Measurements from ENCODE around the gene PLCH2.

The PLCH2 gene

DNA sequence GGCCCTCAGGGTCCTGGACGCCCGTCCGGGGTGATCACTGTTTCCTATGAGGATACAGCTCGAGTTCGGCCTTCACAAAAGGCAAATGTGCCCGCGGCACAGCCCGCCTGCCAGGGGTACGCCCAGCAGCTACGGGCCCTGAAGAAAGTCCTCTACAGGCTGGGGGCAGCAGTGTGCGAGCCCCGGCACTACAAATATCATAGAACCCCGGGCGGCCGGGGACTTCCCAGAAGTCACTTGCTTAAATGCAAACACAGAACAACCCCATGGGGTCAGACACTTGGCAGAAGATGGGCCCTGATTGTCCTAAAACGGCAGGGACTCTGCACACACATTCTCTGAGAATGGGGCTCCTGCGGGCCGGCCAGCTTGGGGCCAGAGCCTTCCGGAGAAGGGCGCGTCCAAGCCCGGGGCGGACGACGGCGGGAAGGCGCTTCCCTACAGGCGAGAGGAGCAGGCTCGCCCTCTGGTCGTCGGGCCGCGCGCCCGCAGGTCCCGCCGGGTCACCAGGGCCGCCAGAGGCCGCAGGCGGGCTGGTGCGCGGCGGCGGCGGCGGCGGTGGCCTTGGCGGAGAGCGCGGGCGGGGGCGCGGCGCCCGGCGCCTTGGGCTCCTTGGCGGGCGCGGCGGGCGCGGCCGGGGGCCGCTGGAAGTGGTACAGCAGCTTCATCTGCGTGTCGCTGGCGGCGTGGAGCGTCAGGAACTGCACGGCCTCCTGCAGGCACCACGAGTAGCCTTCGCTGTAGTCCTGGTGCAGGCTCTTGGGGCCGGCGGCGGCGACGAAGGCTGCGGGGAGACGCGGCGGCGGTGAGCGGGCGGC is 53.1 kb downstream of the PLCH2 start:
- no peak for DNase-seq (ENCODE audit: low read depth)

DNA sequence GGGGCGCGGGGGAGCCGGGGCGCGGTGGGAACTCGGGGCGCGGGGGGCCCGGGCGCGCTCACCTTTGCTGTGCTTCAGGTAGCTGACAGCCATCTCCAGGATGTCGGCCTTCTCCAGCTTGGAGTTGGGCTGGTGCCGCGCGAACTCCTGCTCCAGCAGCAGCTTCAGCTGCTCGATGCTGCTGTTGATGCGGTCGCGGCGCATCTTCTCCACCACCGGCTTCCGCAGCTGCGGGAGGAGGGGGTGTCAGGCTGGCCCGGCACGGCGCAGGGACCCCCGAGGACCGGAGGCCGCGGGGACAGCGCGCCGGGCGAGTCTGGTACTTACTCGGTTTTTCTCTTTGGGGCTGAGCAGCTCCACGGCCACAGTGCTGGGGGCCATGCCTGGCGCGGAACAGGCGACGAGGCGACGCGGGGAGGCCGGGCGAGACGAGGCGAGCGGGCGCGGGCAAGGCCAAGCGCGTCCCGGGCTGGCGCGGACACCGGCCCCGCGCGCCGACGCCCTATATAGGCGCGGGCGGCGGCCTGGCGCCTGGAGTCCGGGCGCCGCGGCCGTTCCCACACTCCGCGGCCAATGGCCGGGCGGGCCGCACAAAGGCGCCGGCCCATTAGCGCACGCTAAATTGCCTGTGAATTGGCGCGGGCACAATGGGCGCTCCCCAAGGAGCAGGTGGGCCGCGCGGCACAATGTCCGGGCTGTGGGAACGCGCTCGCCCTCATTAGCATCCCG is 53.9 kb downstream of the PLCH2 start, which contains the start of gene HES5:
Gene HES5 (minus strand): TSS at position 480 of the 729 bp plus-strand sequence. CDS start 99 bp downstream, at position 381.
- DNase-seq (ENCODE audit: low read depth): no peak

DNA sequence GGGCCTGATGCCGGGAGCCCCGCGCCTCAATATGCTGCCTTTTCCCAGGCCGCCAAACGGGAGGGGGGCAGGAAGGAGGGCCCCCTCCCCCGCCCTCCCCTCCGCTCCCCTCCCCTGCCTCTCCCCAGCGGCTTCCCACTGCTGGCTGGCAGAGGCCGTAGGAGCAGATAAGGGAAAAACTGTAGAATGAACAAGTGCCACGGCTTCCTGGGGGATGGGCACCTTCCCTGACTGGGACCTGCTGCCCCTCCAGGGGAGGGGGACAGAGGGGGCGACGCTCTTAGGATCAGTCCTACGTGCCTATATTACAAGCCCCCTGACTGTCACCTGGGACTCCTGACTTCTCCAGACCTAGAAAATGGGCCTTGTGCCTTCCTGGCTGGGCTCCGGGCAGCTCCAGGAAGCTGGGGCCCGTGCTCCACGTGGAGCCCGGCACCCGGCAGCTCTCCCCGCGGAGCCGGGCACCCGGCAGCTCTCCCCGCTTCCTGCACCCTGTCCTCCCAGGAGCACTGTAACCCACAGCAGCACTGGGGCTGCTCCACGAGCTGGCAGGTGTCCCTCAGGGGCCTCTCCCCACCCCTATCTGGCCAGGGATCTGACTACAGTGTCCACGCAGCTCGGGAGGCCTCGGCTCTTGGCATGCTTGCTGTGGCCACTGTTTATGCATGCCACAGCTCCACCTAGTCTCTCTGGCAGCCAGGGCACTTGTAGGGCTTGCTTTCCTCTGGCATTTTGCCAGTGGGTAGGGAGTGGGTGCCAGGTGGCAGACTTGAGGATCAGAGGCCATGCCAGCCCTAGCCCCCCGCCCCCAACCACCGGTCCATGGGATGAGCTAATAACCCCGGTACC is 54.6 kb downstream of the PLCH2 start:
- no peak for DNase-seq (ENCODE audit: low read depth)

DNA sequence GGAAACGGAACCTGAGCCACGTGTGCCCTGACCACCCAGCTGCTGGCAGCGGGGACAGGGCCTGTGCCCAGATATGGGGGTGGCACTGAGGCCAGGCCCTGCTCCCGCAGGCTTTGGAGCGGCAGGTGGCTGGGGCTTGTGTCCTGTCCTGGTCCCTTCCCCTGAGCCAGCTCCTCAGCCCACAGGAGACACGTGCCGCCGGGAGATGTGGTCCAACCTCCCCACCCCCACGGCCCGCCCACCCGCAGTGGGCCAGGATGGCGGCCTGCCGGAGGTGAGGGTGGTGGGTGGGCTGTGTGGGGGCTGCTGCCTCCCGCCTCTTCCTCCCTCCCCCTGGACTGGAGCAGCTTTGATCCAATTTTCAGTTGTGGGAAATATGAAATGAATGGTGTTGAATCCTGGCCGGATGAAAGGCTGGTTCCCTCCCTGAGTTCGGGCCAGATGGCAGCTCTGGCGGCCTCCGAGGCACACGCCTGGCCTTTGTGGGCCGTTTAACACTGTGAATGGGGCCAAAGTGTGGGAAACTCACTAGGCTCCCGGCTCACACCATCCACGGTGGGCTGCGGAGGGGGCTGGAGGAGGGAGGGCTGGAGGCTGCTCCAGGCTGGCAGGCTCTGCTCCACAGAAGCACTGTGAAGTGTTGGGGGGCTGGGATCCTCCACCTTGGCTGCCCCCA is 56.5 kb downstream of the PLCH2 start:
- DNase-seq (ENCODE audit: low read depth): no peak

DNA sequence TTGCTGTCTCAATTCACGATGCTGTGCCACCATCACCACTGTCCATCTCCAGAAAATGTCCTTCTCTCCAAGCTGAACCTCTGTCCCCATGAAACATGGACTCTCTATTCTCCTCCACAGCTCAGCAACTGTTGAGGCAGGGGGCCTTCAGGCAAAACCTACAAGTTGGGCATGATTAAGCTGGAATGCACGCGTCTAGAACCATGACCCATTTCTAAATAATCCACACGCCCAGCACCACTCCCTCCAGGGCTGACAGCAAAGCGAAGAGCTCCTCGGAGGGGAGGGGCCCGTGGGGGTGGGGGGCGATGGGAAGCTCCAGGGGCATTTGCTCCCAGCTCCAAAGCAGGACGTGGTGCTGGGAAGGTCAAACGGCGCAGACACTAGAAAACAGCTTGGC is 57.3 kb downstream of the PLCH2 start:
- DNase-seq (ENCODE audit: low read depth): no peak

DNA sequence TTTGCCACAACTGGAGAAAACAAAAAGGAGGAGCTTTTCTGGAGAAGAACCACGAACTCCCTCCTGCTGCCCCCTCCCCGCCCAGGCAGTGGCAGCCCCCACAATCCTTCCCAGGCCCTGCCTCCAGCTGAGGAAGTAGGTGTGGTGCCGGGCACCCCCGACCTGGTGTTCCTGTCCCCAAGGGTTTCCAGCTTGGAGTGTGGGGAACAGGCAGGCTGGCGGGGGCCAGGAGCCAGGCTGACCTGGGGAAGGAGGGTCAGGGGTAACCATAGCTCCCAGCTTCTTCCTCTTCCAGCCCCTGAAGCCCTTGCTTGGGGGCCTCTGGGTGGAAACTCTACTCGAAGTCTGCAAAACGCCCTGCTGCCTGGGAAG is 58.2 kb downstream of the PLCH2 start:
- DNase-seq (ENCODE audit: low read depth): no peak

DNA sequence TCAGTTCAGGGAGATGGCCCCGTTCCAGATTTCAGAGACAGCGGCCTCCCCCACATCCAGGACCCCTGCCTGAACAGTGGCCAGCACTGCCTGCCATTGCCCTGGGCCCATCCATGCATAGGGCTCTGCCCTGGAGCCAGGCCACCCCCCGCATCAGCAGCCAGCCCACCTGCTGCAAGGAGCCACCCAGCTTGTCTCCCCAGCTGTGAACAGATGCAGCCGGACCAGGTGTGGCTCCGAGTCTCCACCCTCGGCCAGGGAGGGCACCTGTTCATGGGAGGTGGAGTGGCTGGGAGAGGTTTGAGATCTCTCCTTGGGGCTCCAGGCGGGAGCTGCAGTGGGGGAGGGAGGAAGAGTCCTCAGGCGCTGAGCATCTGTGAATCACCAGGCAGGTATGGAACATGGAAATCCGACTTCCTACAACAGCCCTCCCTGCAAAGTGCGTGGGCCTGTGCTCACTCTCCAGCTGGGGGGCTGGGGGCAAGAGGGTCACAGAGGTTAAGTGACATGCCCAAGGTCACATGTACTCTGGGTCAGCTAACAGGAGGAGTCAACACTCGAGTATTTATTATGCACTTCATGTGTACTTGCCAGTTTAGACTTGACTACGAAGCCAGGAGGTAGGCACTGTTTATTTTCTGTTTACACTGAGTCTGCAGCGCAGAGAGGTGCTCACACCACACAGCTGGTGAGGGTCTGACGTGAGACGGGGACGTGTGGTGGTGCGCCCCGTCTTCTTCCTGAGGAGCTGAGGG is 58.8 kb downstream of the PLCH2 start:
- no peak for DNase-seq (ENCODE audit: low read depth)

DNA sequence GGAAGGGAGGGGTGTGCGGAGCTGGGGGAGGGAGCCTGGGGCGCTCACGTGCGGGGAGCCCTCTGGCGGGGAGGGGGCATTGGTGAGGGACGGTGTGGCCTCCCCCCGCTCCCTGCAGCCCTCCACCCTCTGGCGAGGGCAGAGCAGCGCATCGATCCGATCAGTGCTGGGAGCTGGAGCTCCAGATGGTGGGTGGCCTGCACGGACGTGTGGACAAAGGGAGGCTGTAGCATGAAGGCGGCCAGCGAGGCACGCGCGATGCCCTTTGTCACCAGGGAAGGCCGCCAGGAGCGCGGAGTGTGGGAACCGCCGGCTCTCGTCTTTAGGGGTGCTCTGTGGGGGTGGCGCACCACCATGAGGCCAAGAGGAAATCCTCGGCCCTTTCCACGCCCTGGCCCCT is 59.4 kb downstream of the PLCH2 start:
- no peak for DNase-seq (ENCODE audit: low read depth)

DNA sequence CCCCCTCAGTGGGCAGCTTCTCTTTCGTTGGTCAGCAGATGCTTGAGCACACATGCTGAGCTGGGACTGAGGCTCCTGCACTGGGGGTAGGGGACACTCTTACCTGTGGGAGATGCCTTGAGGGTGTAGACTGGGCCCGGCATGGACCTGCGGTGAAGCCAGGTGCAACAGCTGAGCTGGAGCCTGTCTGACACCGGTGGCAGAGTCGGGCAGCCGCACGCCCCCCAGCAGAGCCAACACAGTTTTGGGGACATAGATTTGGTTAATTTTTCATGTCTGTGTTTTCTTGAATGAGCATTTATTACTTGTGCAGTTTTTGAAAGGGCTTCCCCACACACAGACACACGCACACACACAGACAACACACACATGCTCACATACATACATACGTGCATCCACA is 59.9 kb downstream of the PLCH2 start:
- no peak for DNase-seq (ENCODE audit: low read depth)

DNA sequence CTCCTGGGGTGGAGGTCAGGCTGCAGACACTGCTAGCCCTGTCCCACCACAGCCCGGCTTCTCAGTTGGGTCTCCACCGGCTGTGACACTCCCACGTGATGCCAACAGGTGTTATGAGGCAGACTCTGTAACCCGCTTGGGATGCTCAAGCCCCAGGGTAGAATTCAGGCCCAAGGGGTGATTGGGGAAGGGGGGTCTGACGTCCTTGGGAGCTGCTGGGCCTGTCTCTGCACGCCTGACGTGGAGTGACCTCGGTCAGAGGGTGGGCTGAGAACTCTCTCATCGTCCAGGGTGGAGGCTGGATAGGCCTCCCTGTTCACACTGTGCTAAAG is 61.7 kb downstream of the PLCH2 start:
- no peak for DNase-seq (ENCODE audit: low read depth)

DNA sequence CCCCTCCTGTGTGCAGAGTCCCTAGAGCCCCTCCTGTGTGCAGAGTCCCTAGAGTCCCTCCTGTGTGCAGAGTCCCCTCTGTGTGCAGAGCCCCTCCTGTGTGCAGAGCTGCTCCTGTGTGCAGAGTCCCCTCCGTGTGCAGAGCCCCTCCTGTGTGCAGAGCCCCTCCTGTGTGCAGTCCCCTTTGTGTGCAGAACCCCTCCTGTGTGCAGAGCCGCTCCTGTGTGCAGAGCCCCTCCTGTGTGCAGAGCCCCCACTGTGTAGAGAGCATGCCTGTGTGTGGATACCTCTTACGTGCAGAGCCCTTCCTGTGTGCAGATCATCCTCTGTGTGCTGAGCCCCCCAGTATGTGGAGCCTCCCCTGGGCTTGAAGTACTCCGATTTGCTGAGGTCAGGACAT is 62.3 kb downstream of the PLCH2 start:
- DNase-seq (ENCODE audit: low read depth): no peak

DNA sequence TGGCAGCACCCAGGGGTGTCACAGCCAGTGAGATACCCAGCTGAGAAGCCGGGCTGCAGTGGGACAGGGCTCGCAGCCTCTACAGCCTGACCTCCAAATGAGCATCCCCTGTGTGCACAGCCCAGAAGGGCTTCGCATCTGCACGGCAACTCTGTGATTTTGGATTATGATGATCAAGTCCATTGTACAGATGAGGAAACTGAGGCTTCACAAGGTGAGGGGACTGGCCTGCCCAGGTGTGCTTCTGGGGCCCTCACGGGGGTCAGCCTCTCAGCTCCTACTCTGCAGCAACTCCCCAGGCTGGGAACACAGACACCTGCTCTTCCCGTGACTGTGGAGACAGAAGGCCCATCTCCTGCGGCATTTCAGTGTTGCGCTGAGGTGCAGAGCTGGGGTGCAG is 62.8 kb downstream of the PLCH2 start:
- DNase-seq (ENCODE audit: low read depth): no peak

DNA sequence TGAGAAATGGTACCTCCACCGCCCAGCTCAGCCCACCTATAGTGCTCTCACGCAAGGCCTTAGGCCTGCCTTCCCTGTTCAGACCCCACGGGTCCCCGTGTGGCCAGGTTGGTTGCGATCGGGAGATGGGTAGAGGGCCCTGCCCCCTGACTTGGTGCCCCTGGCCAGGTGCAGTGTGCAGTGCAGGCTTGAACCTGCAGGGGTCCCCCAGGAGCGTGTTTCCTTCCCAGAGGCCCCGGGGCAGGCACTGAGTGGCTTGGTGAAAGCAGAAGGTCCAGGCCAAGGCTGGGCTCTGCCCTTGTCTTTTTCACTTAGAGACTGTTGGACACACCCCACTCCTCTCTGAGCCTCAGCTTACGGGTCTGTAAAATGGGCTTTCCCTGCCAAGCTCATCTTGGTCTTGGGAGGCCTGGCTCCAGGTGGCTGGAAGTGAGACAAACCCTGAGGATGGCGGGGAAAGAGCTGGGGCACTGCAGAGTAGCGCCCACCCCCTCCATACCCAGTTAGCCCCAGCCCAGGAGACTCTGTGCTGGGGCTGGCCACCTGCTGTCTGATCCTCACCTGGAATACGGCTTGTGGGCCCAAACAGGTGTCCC is 63.3 kb downstream of the PLCH2 start:
- DNase-seq (ENCODE audit: low read depth): no peak

DNA sequence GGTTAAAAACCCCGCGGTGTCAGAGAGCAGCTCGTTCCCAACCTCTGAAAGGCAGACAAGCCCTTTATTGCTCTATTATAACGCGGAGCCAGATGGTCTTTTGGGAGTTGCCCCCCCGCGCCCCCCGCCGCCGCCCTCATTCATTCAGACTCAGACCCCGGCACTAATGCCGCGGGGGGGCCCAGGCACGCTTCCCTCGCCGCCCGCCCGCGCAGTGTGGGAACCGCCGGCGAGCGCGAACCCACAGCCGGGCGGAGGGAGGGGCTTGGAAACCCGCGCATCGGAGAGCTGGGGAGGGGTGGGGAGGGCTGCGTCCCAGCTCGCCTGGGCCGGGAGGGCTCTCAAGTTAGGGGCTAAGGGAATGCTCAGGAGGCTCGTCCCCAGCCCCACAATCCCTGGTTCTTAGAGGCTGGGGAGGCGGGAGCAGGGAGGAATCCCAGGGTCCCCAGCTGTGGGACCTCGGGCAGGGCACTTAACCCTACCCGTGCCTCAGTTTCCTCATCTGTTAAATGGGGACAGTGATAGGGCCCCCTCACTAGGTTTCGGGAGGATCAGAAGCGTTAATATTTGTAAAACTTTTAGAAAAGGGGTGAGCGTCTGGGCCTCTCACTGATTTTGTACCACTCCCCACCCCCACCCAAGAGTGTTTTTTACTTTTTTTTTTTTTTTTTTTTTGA is 64.9 kb downstream of the PLCH2 start:
- DNase-seq (ENCODE audit: low read depth): no peak

DNA sequence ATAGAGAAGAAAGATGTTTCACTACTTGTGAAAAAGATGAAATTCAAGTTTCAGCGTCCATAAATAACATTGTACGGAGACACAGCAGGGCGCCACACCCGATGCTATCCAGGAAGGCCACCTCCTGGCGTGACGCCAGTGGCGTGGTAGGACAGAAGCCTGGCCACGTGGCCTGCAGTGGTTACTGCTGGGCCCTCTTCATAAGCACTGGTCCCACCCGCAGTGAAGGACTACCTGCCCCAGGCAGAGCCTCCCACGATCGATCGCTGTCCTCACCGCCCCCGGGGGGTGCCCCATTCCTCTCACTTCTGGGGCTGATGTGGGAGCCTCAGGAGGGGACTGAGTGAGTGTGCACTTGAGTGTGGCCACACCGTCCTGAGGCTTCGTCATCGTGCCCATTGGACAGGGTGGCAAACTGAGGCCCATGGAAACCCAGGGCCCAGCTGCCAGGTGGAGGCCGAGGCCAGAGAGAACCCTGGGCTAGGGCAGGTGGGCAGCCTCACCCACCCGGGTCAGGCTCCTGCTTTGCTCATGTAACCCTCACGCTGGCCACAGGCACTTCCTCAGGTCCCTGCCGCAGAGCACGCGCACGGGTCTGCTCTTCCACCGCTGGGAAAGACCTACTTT is 65.6 kb downstream of the PLCH2 start:
- DNase-seq (ENCODE audit: low read depth): no peak

DNA sequence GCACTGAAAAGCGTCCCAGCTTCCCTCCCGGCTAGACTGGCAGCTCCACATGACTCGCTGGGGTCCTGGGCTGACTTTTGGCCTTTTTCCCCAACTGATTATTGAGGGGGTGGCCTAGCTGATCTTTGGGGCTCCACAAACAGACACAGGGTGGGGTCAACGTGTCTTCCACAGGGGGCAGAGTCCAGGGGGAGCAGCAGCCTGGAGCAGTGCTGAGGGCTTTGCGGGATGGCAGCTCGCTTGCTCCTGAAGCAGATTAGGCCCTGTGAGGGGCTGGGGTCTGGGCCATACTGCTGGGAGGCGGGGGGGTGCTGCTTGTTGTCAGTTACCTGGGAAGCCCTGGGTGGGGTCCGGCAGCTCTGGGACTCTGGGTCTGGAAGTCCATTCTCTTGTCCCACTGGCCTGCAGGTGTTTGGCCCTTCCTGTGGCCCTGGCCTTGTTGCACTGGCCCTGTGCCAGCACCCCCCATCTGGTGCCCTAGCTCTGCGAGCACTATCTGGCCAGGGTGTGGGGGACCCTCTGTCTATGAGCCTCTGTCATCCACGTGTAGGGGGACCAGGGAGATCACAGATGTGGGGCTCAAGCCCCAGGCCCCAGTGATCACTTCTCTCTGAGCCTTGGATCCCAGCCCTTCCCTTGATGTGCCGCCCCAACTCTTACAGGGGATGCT is 66.3 kb downstream of the PLCH2 start:
- DNase-seq (ENCODE audit: low read depth): no peak

DNA sequence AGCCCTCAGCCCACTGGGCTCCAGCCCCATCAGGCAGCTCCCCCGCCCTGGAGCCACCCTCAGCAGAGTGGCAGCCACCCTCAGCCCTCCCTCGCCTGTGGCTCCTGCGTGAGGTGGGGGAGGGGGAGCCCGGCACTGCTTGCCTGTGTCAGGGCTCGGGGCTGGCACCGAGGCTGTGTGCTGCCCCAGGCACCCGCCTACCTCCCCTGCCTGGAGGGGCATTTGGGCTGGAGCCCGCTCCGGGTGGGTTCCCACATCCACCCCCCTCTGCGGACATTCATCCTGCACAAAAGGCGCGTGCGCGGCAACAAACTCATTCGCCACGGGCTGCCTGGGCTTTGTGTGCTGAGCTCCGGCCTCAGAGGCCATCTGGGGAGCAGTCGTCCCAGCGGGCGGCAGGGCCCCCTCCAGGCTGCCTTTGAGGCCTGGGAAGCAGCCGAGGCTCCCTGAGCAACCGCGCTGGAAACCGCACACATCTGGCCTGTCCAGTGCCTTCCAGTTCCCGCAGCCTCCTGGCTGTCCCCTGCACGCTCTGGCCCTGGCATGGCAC is 67.5 kb downstream of the PLCH2 start:
- DNase-seq (ENCODE audit: low read depth): peak; percentile 43

DNA sequence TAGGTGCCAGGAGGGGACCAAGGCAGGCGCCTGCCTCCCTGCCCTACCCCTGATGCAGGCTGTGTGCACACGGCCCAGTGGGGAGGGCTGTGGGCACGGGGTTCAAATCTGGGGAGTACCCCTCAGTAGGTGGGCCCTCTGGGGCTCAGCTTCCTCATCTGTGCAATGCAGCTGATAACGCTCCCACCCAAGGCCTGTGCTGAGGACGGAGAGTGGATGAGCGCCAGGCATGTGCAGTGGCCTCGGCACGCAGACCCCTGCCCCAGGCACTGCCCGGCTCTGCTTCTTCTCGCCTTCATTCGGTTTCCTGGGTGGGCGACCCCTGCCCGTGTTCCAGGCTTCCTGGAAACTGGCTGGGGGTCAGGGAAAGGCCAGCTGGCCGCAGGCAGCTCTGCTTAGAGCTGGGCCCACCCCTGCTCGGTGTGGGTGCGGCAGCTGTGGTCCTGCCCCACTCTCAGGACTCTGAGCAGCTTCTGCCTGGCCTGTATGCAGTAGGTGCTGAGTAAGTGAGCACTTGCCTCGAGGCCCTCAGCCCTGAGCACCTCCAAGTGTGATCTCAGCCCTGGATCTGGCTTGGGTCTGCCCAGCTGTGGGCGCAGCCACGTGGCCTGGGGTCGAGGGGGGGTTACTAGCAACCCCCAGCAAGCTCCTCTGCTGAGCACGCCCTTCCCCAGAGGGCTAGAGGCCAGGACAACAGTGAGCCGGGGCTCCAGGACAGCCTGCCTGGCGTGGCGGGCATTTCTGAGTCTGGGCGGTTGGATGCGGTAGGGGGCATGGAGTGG is 68.2 kb downstream of the PLCH2 start:
- no peak for DNase-seq (ENCODE audit: low read depth)
